ENCODE results near the gene TPRG1. TPM values are rescaled to one million over a fixed set of nuclear protein-coding genes. Genes with fewer than 3 reads are reported as not detected.

TPRG1 gene
- total RNA-seq, 2 experiments from 2014 or later: 2.1 to 2.9 TPM

GRCh38 chr3:189338366-189338765 lies 166.6 kb downstream of the TPRG1 start:
- no peak overlapping the region for H3K4me3 ChIP-seq (ENCODE audit: low read length)
- ATAC-seq (ENCODE audit: poor library complexity): no peak
- DNase-seq: no peak
- Mint-ChIP-seq H3K9me3 (no peaks in the 10 kb centered on the region), H3K36me3 (ENCODE audit: low read depth) (no peaks in the 10 kb centered on the region), H3K4me3 (no peak overlapping the region), H3K27ac (no peak overlapping the region), H3K27me3 (no peaks in the 10 kb centered on the region), H3K4me1 (ENCODE audit: low read depth) (peaks cover 30% of the 10 kb centered on the region)
- no peak overlapping the region for H3K27ac ChIP-seq (ENCODE audit: low read depth in 1 of 2, low read length in 2 of 2)
- TF ChIP-seq CTCF (IDR thresholded peaks at IDR 0.05): no peak
- no peaks in the 10 kb centered on the region for H3K27me3 ChIP-seq (ENCODE audit: control insufficient read depth in 1 of 2, insufficient read depth in 2 of 2, low read length in 2 of 2)
- H3K36me3 ChIP-seq (ENCODE audit: insufficient read depth, low read length): no peaks in the 10 kb centered on the region
- no peaks in the 10 kb centered on the region for H3K9me3 ChIP-seq (ENCODE audit: control insufficient read depth in 1 of 2, insufficient read depth in 1 of 2, low read length in 2 of 2)
- peaks cover 6% of the 10 kb centered on the region for H3K4me1 ChIP-seq (ENCODE audit: insufficient read depth, low read length)
- intact Hi-C loops (cut with DNase I, micrococcal nuclease): no loop called here
- POLR2A ChIA-PET: interaction anchor here (0.8 to 1.0 kb wide), 2 partner anchors 9 to 14 kb away, joined by 4 read pairs; no protein-coding TSS in a partner anchor
- CTCF ChIA-PET: interaction anchor here (1.0 to 1.4 kb wide), 2 partner anchors 16 to 137 kb away, joined by 3 read pairs; no protein-coding TSS in a partner anchor

- Mint-ChIP-seq H3K27ac (no peak overlapping the region), H3K36me3 (ENCODE audit: low read depth) (no peaks in the 10 kb centered on the region), H3K9me3 (no peaks in the 10 kb centered on the region), H3K4me1 (ENCODE audit: low read depth) (peaks cover 14% of the 10 kb centered on the region), H3K4me3 (no peak overlapping the region), H3K27me3 (no peaks in the 10 kb centered on the region)
- intact Hi-C loops (cut with DNase I, micrococcal nuclease): no loop called here
- Histone ChIP-seq H3K27me3 (ENCODE audit: control insufficient read depth in 1 of 2, insufficient read depth in 2 of 2, low read length in 2 of 2) (no peaks in the 10 kb centered on the region), H3K4me3 (ENCODE audit: low read length) (no peak overlapping the region), H3K27ac (ENCODE audit: low read depth in 1 of 2, low read length in 2 of 2) (no peak overlapping the region), H3K4me1 (ENCODE audit: insufficient read depth, low read length) (peaks cover 2% of the 10 kb centered on the region), H3K36me3 (ENCODE audit: insufficient read depth, low read length) (no peaks in the 10 kb centered on the region), H3K9me3 (ENCODE audit: control insufficient read depth in 1 of 2, insufficient read depth in 1 of 2, low read length in 2 of 2) (no peaks in the 10 kb centered on the region)
- POLR2A ChIA-PET: no interaction called here
- CTCF ChIA-PET: interaction anchor here (1.6 kb wide), 1 partner anchor 67 kb away, joined by 6 read pairs; no protein-coding TSS in a partner anchor
- DNase-seq (no peak), ATAC-seq (ENCODE audit: poor library complexity) (no peak)
- TF ChIP-seq CTCF (IDR thresholded peaks at IDR 0.05): no peak
These were observed 168.2 kb downstream of the TPRG1 start for GRCh38 chr3:189339996-189340395.

GRCh38 chr3:189340680-189341460 lies 169.1 kb downstream of the TPRG1 start:
- ChIA-PET POLR2A (no interaction called here), CTCF (interaction anchor here (1.6 kb wide), 1 partner anchor 68 kb away, joined by 6 read pairs; no protein-coding TSS in a partner anchor)
- Mint-ChIP-seq H3K27me3 (no peaks in the 10 kb centered on the region), H3K4me1 (ENCODE audit: low read depth) (peaks cover 11% of the 10 kb centered on the region), H3K9me3 (no peaks in the 10 kb centered on the region), H3K27ac (no peak overlapping the region), H3K36me3 (ENCODE audit: low read depth) (no peaks in the 10 kb centered on the region), H3K4me3 (no peak overlapping the region)
- no peak overlapping the region for H3K4me3 ChIP-seq (ENCODE audit: low read length)
- H3K9me3 ChIP-seq (ENCODE audit: control insufficient read depth in 1 of 2, insufficient read depth in 1 of 2, low read length in 2 of 2): no peaks in the 10 kb centered on the region
- H3K4me1 ChIP-seq (ENCODE audit: insufficient read depth, low read length): no peaks in the 10 kb centered on the region
- H3K27me3 ChIP-seq (ENCODE audit: control insufficient read depth in 1 of 2, insufficient read depth in 2 of 2, low read length in 2 of 2): no peaks in the 10 kb centered on the region
- no peak overlapping the region for H3K27ac ChIP-seq (ENCODE audit: low read depth in 1 of 2, low read length in 2 of 2)
- DNase-seq (peak in 3 of 14 experiments; percentile 25 to 36 (median 27)), ATAC-seq (ENCODE audit: poor library complexity) (no peak)
- peak; percentile 23 for TF ChIP-seq CTCF (IDR thresholded peaks at IDR 0.05)
- H3K36me3 ChIP-seq (ENCODE audit: insufficient read depth, low read length): no peaks in the 10 kb centered on the region
- intact Hi-C loops (cut with DNase I, micrococcal nuclease): no loop called here
